Cardiac muscle cell (in vitro differentiated cells and primary cell): ENCODE measurements around the gene ZBTB46. TPM values are rescaled to one million over a fixed set of nuclear protein-coding genes. Genes with fewer than 3 reads are reported as not detected.

ENCODE experiments used
- DNase-seq, 2 donors: peaks; one replicate each; pipeline versions ENCODE4 v3.0.0 to v3.0.0-alpha.2; 2010 to 2017; ENCODE audit warnings: low read depth in 1 of 2, low spot score in 1 of 2
- H3K27ac ChIP-seq: fragments of 200-600 bp; sonication (generic); 2 replicates; pipeline ENCODE4 v1.5.1; 2016
- H3K27me3 ChIP-seq: fragments of 200-600 bp; sonication (generic); 2 replicates; pipeline ENCODE4 v1.6.0; 2016; ENCODE audit warnings: control low read depth
- H3K36me3 ChIP-seq: fragments of 200-600 bp; sonication (generic); 2 replicates; pipeline ENCODE4 v1.5.1; 2016; ENCODE audit warnings: control low read depth
- H3K4me1 ChIP-seq: fragments of 200-600 bp; sonication (generic); 2 replicates; pipeline ENCODE4 v1.8.1; 2017; ENCODE audit warnings: low read depth, mild to moderate bottlenecking, mixed run types
- H3K4me3 ChIP-seq: fragments of 200-600 bp; sonication (generic); 2 replicates; pipeline ENCODE4 v1.5.1; 2016; ENCODE audit warnings: mild to moderate bottlenecking
- H3K9me3 ChIP-seq: fragments of 200-600 bp; sonication (generic); 2 replicates; pipeline ENCODE4 v1.5.1; 2017; ENCODE audit warnings: low read depth, mild to moderate bottlenecking, control low read depth
- polyA plus RNA-seq: library from polyadenylated mRNA; unstranded; fragments of >200 nt; fragmentation: Nextera tagmentation; extraction: Ambion mirVana; gene quantifications from 2 replicates; pipeline ENCODE4 v1.2.1, GENCODE V29; 2016
- total RNA-seq: library from RNA; depleted of rRNA; stranded (reverse); fragments of >200 nt; gene quantifications from 2 replicates; pipeline ENCODE4 v1.2.3, GENCODE V29; 2016
- TF ChIP-seq, protein P1 (sequence below): IDR thresholded peaks from 2 replicates; pipeline ENCODE4 v1.5.1; 2012; ENCODE audit warnings: low read depth, mild to moderate bottlenecking, low read length

The ZBTB46 gene
- total and polyA plus RNA-seq, 2 experiments from 2014 or later = 24.1 to 53.4 TPM

GRCh38 chr20:63765082-63765873 lies 65.8 kb downstream of the ZBTB46 start:
- no peaks in the 10 kb centered on the region for H3K4me1 ChIP-seq
- DNase-seq = peak in 1 of 2 donors; percentile 5
- no peak overlapping the region for H3K4me3 ChIP-seq
- no peaks in the 10 kb centered on the region for H3K9me3 ChIP-seq
- no peaks in the 10 kb centered on the region for H3K27me3 ChIP-seq
- H3K36me3 ChIP-seq = peaks cover 22% of the 10 kb centered on the region
- TF ChIP-seq, protein P1, sequence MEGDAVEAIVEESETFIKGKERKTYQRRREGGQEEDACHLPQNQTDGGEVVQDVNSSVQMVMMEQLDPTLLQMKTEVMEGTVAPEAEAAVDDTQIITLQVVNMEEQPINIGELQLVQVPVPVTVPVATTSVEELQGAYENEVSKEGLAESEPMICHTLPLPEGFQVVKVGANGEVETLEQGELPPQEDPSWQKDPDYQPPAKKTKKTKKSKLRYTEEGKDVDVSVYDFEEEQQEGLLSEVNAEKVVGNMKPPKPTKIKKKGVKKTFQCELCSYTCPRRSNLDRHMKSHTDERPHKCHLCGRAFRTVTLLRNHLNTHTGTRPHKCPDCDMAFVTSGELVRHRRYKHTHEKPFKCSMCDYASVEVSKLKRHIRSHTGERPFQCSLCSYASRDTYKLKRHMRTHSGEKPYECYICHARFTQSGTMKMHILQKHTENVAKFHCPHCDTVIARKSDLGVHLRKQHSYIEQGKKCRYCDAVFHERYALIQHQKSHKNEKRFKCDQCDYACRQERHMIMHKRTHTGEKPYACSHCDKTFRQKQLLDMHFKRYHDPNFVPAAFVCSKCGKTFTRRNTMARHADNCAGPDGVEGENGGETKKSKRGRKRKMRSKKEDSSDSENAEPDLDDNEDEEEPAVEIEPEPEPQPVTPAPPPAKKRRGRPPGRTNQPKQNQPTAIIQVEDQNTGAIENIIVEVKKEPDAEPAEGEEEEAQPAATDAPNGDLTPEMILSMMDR = no peak
- H3K27ac ChIP-seq = no peak overlapping the region

GRCh38 chr20:63759377-63759901 lies 71.6 kb downstream of the ZBTB46 start:
- no peaks in the 10 kb centered on the region for H3K27me3 ChIP-seq
- DNase-seq = peak in 1 of 2 donors; percentile 25
- H3K36me3 ChIP-seq = peaks cover 4% of the 10 kb centered on the region
- H3K4me1 ChIP-seq = no peaks in the 10 kb centered on the region
- no peaks in the 10 kb centered on the region for H3K9me3 ChIP-seq
- TF ChIP-seq, protein P1 = no peak
- H3K4me3 ChIP-seq = no peak overlapping the region
- H3K27ac ChIP-seq = no peak overlapping the region

- Histone ChIP-seq H3K4me1 (peaks cover 4% of the 10 kb centered on the region), H3K27ac (no peak overlapping the region), H3K36me3 (peaks cover 2% of the 10 kb centered on the region), H3K4me3 (no peak overlapping the region), H3K9me3 (no peaks in the 10 kb centered on the region), H3K27me3 (no peaks in the 10 kb centered on the region)
- TF ChIP-seq, protein P1 = no peak
- no peak for DNase-seq
These were observed 72.9 kb downstream of the ZBTB46 start for GRCh38 chr20:63758152-63758551.

GRCh38 chr20:63756648-63756991 lies 74.4 kb downstream of the ZBTB46 start:
- Histone ChIP-seq H3K36me3 (no peaks in the 10 kb centered on the region), H3K27me3 (no peaks in the 10 kb centered on the region), H3K9me3 (no peaks in the 10 kb centered on the region), H3K4me3 (no peak overlapping the region), H3K4me1 (peaks cover 4% of the 10 kb centered on the region), H3K27ac (no peak overlapping the region)
- TF ChIP-seq, protein P1 = no peak
- DNase-seq = no peak

- DNase-seq = no peak
- Histone ChIP-seq H3K4me1 (peaks cover 4% of the 10 kb centered on the region), H3K9me3 (no peaks in the 10 kb centered on the region), H3K36me3 (no peaks in the 10 kb centered on the region), H3K27ac (no peak overlapping the region), H3K4me3 (no peak overlapping the region), H3K27me3 (no peaks in the 10 kb centered on the region)
- TF ChIP-seq, protein P1 = no peak
These were observed 75.0 kb downstream of the ZBTB46 start for GRCh38 chr20:63755933-63756647.
